GM23338 (cell line): ENCODE measurements around the gene ZFX. TPM values are rescaled to one million over a fixed set of nuclear protein-coding genes. Genes with fewer than 3 reads are reported as not detected.

Source experiments
- ATAC-seq: fragments of 200-7000 bp; cut with Tn5 transposase; 3 replicates; pipeline ENCODE4 v1.9.1; 2020
- DNase-seq: peaks from one replicate; pipeline ENCODE4 v3.0.0-alpha.2; 2015; ENCODE audit warnings: low spot score
- H2AFZ ChIP-seq: fragments of 200-600 bp; sonication (generic); 2 replicates; pipeline ENCODE4 v1.8.0; 2016; ENCODE audit warnings: antibody characterized with exemption, mild to moderate bottlenecking, moderate library complexity
- H3F3A ChIP-seq: fragments of 200-600 bp; sonication (generic); replicated peaks from 2 replicates; pipeline ENCODE4 v1.8.0; 2017; ENCODE audit warnings: antibody characterized with exemption, mixed run types, low read depth
- H3K27ac ChIP-seq: fragments of 200-600 bp; sonication (generic); 2 replicates; pipeline ENCODE4 v1.6.1; 2016; ENCODE audit warnings: low read depth
- H3K27me3 ChIP-seq: fragments of 200-600 bp; sonication (generic); 2 replicates; pipeline ENCODE4 v1.8.0; 2016; ENCODE audit warnings: mild to moderate bottlenecking, mixed run types, moderate library complexity; ENCODE audit not compliant: insufficient read depth
- H3K36me3 ChIP-seq: fragments of 200-600 bp; sonication (generic); 2 replicates; pipeline ENCODE4 v1.8.0; 2016; ENCODE audit warnings: mild to moderate bottlenecking; ENCODE audit not compliant: insufficient read depth
- H3K4me1 ChIP-seq: fragments of 200-600 bp; sonication (generic); 2 replicates; pipeline ENCODE4 v1.8.0; 2016; ENCODE audit warnings: mild to moderate bottlenecking, moderate library complexity; ENCODE audit not compliant: insufficient read depth
- H3K4me2 ChIP-seq: fragments of 200-600 bp; sonication (generic); 2 replicates; pipeline ENCODE4 v1.7.1; 2017; ENCODE audit warnings: mixed run types
- H3K4me3 ChIP-seq: fragments of 200-600 bp; sonication (generic); 2 replicates; pipeline ENCODE4 v1.6.1; 2016; ENCODE audit warnings: mixed run types
- H3K79me2 ChIP-seq: fragments of 200-600 bp; sonication (generic); replicated peaks from 2 replicates; pipeline ENCODE4 v1.8.0; 2017; ENCODE audit warnings: mild to moderate bottlenecking; ENCODE audit not compliant: insufficient read depth
- H3K9me2 ChIP-seq: fragments of 200-600 bp; sonication (generic); 2 replicates; pipeline ENCODE4 v1.8.0; 2017; ENCODE audit not compliant: insufficient read depth
- H4K20me1 ChIP-seq: fragments of 200-600 bp; sonication (generic); replicated peaks from 2 replicates; pipeline ENCODE4 v1.8.0; 2017; ENCODE audit warnings: mild to moderate bottlenecking; ENCODE audit not compliant: insufficient read depth
- H3K27ac Mint-ChIP-seq: 2 replicates; pipeline ENCODE4 v1.8.0; 2020; ENCODE audit warnings: inconsistent platforms, mild to moderate bottlenecking, moderate library complexity, mixed read lengths
- H3K27me3 Mint-ChIP-seq: 3 replicates; pipeline ENCODE4 v1.8.0; 2022; ENCODE audit warnings: low read depth, mild to moderate bottlenecking, moderate library complexity, mixed read lengths, inconsistent platforms; ENCODE audit not compliant: insufficient read depth, poor library complexity
- H3K36me3 Mint-ChIP-seq: 3 replicates; pipeline ENCODE4 v1.8.0; 2021; ENCODE audit warnings: low read depth, mild to moderate bottlenecking, inconsistent platforms, moderate library complexity, mixed read lengths
- H3K4me1 Mint-ChIP-seq: 3 replicates; pipeline ENCODE4 v1.8.0; 2020; ENCODE audit warnings: mild to moderate bottlenecking, inconsistent platforms, mixed read lengths
- H3K4me3 Mint-ChIP-seq: 3 replicates; pipeline ENCODE4 v1.8.0; 2021; ENCODE audit warnings: moderate library complexity, mild to moderate bottlenecking, inconsistent platforms, mixed read lengths
- H3K9me3 Mint-ChIP-seq: 3 replicates; pipeline ENCODE4 v1.8.0; 2020; ENCODE audit warnings: moderate library complexity, mild to moderate bottlenecking, inconsistent platforms, mixed read lengths
- EZH2 ChIP-seq: fragments of 200-600 bp; sonication (generic); IDR thresholded peaks from one replicate; pipeline ENCODE4 v1.8.0; 2017; ENCODE audit warnings: antibody characterized with exemption, mild to moderate bottlenecking, low read depth; ENCODE audit not compliant: unreplicated experiment
- EZH2phosphoT487 ChIP-seq: fragments of 200-600 bp; sonication (generic); IDR thresholded peaks from one replicate; pipeline ENCODE4 v1.8.1; 2018; ENCODE audit warnings: antibody characterized with exemption; ENCODE audit not compliant: unreplicated experiment
- NANOG ChIP-seq: IDR thresholded peaks from 2 replicates; pipeline ENCODE4 v1.6.1; 2016; ENCODE audit warnings: antibody characterized with exemption, borderline replicate concordance
- POLR2AphosphoS5 ChIP-seq: IDR thresholded peaks from 2 replicates; pipeline ENCODE4 v1.6.1; 2016; ENCODE audit warnings: antibody characterized with exemption, low read depth
- REST ChIP-seq: IDR thresholded peaks from one replicate; pipeline ENCODE4 v1.6.1; 2018; ENCODE audit warnings: antibody characterized with exemption; ENCODE audit not compliant: unreplicated experiment
- STAT1 ChIP-seq: IDR thresholded peaks from one replicate; pipeline ENCODE4 v1.6.1; 2016; ENCODE audit warnings: antibody characterized with exemption; ENCODE audit not compliant: unreplicated experiment
- polyA plus RNA-seq: library from polyadenylated mRNA; unstranded; fragments of >200 nt; fragmentation: Nextera tagmentation; extraction: Ambion mirVana; gene quantifications from 2 replicates; pipeline ENCODE4 v1.2.1, GENCODE V29; 2016
- total RNA-seq: library from RNA; depleted of rRNA; stranded (reverse); fragments of >200 nt; shearing (Covaris generic); gene quantifications from 2 replicates; pipeline ENCODE4 v1.2.3, GENCODE V29; 2014
- TF ChIP-seq, protein P1 (sequence below): IDR thresholded peaks from 2 replicates; pipeline ENCODE4 v1.6.1; 2016; ENCODE audit warnings: antibody characterized with exemption

The ZFX gene
- total and polyA plus RNA-seq, 2 experiments from 2014 or later, result 11.0 to 15.4 TPM

DNA sequence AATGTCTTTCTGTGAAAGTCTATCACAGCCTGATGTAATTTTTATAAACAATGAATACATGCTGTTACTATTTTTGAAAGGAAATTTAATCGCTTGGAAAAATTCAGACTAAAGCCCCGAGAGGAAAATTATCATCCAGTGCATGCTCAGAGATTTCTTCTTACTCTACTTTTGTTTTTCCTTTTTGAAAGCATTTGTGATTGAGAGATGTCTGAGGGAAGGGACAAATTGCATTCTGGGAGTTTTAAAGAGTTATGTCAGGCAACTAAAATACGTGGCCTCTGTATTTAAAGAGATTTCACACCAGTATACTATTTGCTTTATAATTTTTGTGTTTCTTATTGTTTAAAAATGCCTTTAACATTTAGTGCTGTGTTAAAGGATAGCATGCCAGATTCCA lies 1.4 kb upstream of the ZFX start (continued):
- TF ChIP-seq, protein P1, sequence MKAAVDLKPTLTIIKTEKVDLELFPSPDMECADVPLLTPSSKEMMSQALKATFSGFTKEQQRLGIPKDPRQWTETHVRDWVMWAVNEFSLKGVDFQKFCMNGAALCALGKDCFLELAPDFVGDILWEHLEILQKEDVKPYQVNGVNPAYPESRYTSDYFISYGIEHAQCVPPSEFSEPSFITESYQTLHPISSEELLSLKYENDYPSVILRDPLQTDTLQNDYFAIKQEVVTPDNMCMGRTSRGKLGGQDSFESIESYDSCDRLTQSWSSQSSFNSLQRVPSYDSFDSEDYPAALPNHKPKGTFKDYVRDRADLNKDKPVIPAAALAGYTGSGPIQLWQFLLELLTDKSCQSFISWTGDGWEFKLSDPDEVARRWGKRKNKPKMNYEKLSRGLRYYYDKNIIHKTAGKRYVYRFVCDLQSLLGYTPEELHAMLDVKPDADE, result no peak
- TF ChIP-seq STAT1 (no peak), EZH2 (no peak), POLR2AphosphoS5 (no peak)

DNA sequence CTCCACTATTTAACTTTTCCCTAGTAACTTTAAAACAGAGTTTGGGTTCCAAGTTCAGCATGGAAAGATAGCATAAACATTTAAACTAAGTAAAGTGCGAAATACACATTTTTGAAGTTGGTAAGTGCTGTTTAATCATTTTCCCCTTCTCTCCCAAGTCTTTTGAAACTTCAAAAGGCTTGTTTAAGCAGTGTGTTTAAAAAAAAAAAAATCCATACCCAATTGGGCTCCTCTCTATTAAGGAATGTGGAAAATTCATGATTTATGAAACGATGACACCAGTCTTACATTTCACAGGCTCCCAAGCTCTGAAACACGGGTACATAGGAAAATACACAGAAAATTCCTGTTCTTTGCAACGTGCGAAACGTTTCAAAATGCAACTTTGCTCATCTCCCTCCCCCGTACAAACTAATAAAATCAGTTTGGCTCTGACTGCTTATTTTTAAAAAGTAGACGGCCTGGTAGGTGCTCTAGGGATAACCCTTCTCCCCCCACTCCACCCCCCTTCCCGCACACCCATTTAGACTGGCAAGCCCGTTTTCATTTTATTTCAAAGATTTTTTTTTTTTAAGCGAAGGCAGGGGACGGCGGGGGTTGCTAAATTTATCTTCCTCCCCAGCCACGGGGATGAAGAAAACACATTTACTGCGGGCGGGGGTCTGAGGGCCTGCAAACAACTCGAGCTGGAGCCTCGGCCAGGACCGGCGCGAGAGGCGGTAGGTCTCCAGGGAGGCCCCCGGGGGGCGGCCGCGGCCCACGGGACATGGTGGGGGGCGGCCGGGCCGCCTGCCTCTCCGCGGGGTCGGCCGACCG lies 786 bp upstream of the ZFX start:
- H3K4me1 ChIP-seq, result peaks cover 27% of the 10 kb centered on the region
- peaks cover 6% of the 10 kb centered on the region; the same call in 1 of the 2 replicates for H3F3A ChIP-seq
- Mint-ChIP-seq H3K4me3 (peak overlapping the region; percentile 77), H3K36me3 (peaks cover 11% of the 10 kb centered on the region), H3K27me3 (no peaks in the 10 kb centered on the region), H3K4me1 (peaks cover 49% of the 10 kb centered on the region), H3K27ac (peak overlapping the region; percentile 94), H3K9me3 (no peaks in the 10 kb centered on the region; the same call in 2 of the 3 replicates)
- H3K9me2 ChIP-seq, result no peaks in the 10 kb centered on the region
- peak overlapping the region; percentile 88 for H3K4me3 ChIP-seq
- DNase-seq (no peak), ATAC-seq (no peak)
- no peaks in the 10 kb centered on the region for H3K27me3 ChIP-seq
- no peaks in the 10 kb centered on the region for H4K20me1 ChIP-seq
- H3K4me2 ChIP-seq, result peak overlapping the region; percentile 80
- no peak for TF ChIP-seq EZH2phosphoT487
- TF ChIP-seq REST, result no peak
- TF ChIP-seq, protein P1, result no peak
- TF ChIP-seq NANOG, result no peak
- H2AFZ ChIP-seq, result no peak overlapping the region
- H3K36me3 ChIP-seq, result no peaks in the 10 kb centered on the region
- H3K79me2 ChIP-seq, result peaks cover 32% of the 10 kb centered on the region
- H3K27ac ChIP-seq, result peak overlapping the region; percentile 68
